Endothelial cell of umbilical vein (primary cell): Measurements from ENCODE around the gene SUPT20HL1.

Experiments used
- EZH2 ChIP-seq: IDR thresholded peaks from 2 replicates; pipeline ENCODE4 v1.6.1; 2012; ENCODE audit warnings: borderline replicate concordance, low read depth, mild to moderate bottlenecking, moderate library complexity, low read length, inconsistent platforms; ENCODE audit not compliant: severe bottlenecking
- FOS ChIP-seq: IDR thresholded peaks from 2 replicates; pipeline ENCODE4 v1.6.1; 2011; ENCODE audit warnings: mild to moderate bottlenecking, low read length, moderate library complexity, borderline replicate concordance; ENCODE audit not compliant: insufficient read depth
- JUN ChIP-seq: IDR thresholded peaks from 2 replicates; pipeline ENCODE4 v1.6.1; 2011; ENCODE audit warnings: borderline replicate concordance, low read depth; ENCODE audit not compliant: insufficient read length, insufficient read depth
- MYC ChIP-seq: IDR thresholded peaks from one replicate; pipeline ENCODE4 v1.6.1; 2011; ENCODE audit warnings: mild to moderate bottlenecking, low read depth, low read length
- POLR2A ChIP-seq: IDR thresholded peaks from 2 replicates; pipeline ENCODE4 v1.6.1; 2012; ENCODE audit warnings: low read depth, mild to moderate bottlenecking, control low read depth, low read length
- POLR2AphosphoS5 ChIP-seq: IDR thresholded peaks from 2 replicates; pipeline ENCODE4 v1.6.1; 2012; ENCODE audit warnings: low read depth, mild to moderate bottlenecking, control low read depth, low read length, moderate library complexity; ENCODE audit not compliant: insufficient read depth
- TF ChIP-seq, protein P1 (sequence below), 2 donors: IDR thresholded peaks; 1 replicate in 1 of 2; 2 replicates in 1 of 2; pipeline ENCODE4 v1.5.1; 2011; ENCODE audit warnings: low read length in 2 of 2, mild to moderate bottlenecking in 2 of 2, moderate library complexity in 2 of 2, control low read depth in 1 of 2, inconsistent platforms in 1 of 2, low read depth in 1 of 2; ENCODE audit not compliant: insufficient read depth in 1 of 2; ENCODE audit errors: extremely low read depth in 1 of 2
- TF ChIP-seq, protein P2 (sequence below): IDR thresholded peaks from 2 replicates; pipeline ENCODE4 v1.6.1; 2011; ENCODE audit not compliant: insufficient read depth, insufficient read length

DNA sequence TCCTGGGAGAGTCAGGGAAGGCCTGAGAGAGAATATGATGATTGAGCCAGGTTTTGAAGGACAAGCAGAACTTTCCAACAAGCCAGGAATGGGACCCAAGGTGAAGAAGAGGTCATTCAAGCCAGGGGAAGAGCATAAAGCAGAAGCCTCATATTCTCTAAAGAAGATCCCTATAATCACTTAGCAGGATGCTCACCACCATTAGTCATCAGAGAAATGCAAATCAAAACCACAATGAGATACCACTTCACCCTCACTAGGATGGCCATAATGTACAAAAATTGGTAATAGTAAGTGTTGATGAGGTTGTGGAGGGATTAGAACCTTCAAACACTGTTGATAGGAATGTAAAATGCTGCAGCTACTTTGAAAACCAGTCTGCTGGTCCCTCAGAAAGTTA, 20.5 kb upstream of the SUPT20HL1 start:
- TF ChIP-seq, protein P1, sequence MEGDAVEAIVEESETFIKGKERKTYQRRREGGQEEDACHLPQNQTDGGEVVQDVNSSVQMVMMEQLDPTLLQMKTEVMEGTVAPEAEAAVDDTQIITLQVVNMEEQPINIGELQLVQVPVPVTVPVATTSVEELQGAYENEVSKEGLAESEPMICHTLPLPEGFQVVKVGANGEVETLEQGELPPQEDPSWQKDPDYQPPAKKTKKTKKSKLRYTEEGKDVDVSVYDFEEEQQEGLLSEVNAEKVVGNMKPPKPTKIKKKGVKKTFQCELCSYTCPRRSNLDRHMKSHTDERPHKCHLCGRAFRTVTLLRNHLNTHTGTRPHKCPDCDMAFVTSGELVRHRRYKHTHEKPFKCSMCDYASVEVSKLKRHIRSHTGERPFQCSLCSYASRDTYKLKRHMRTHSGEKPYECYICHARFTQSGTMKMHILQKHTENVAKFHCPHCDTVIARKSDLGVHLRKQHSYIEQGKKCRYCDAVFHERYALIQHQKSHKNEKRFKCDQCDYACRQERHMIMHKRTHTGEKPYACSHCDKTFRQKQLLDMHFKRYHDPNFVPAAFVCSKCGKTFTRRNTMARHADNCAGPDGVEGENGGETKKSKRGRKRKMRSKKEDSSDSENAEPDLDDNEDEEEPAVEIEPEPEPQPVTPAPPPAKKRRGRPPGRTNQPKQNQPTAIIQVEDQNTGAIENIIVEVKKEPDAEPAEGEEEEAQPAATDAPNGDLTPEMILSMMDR (IDR thresholded peaks at IDR 0.05; ENCODE audit: extremely low read depth in 1 of 2, insufficient read depth in 1 of 2, low read depth in 1 of 2, low read length in 2 of 2), result no peak
- no peak for TF ChIP-seq EZH2
- no peak for TF ChIP-seq POLR2A
- TF ChIP-seq MYC, result no peak
- no peak for TF ChIP-seq POLR2AphosphoS5
- TF ChIP-seq JUN, result no peak
- TF ChIP-seq, protein P2, sequence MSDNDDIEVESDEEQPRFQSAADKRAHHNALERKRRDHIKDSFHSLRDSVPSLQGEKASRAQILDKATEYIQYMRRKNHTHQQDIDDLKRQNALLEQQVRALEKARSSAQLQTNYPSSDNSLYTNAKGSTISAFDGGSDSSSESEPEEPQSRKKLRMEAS, result no peak
- TF ChIP-seq FOS, result no peak
